ENCODE results near the gene PLEKHG4. TPM values are rescaled to one million over a fixed set of nuclear protein-coding genes. Genes with fewer than 3 reads are reported as not detected.

PLEKHG4 gene
- total RNA-seq, 1 donor from 2014 or later: 7.8 TPM

DNA sequence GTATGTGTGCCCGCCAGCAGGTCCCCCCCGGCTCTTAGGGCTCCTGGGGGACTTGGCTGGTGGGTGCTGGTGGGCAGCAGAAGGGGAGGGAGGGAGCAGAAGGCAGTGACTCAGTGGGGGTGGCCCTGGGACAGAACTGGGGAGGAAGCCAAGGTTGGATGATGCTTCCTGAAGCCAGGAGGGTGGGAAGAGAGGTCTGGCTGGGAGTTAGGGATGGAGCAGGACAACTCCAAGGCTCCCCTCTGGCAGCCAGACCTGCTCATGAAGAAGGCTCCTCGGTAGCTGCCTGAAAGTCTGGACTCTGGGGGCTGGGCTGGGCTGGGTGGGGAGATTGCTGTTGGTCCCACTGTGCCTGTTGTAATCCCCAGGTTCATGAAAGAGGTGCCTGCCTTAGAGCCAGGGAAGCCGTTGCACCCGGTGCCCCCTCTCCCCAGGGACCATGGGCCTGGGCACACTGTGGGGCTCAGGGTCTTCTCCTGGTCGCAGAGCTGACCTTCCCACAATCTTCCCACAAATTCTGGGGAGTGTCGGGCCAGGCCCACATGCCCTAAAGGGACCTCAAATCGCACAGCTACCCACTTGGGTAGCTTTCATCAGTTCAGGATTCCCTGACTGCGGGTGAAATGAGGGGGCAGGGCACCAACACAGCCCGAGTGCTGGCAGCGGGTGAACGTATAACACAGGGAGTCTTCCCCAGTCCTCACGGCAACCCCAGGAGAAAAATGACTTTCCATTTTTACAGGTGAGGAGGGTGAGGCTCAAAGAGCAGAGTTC, 1.1 kb upstream of the PLEKHG4 start:
- Mint-ChIP-seq H3K4me1 (peaks cover 3% of the 10 kb centered on the region), H3K27ac (no peak overlapping the region), H3K9me3 (no peaks in the 10 kb centered on the region), H3K27me3 (no peaks in the 10 kb centered on the region), H3K4me3 (peak overlapping the region; percentile 79), H3K36me3 (ENCODE audit: low read depth) (peaks cover 11% of the 10 kb centered on the region)
- intact Hi-C loops (cut with micrococcal nuclease): loop anchor here (2.0 to 5.0 kb wide), 3 partner anchors 33 to 51 kb away; partner anchors contain the start of genes KCTD19, LRRC36 and TMEM208
- ChIA-PET CTCF (interaction anchor here (0.6 to 1.5 kb wide), 4 partner anchors 18 to 188 kb away, joined by 4 to 6 read pairs (median 4); no protein-coding TSS in a partner anchor), POLR2A (interaction anchor here (0.7 to 1.6 kb wide), 5 partner anchors 34 to 351 kb away, joined by 3 to 5 read pairs (median 3); partner anchors contain the start of genes ATP6V0D1 and TMEM208)
- ATAC-seq (ENCODE audit: low read depth): no peak
- DNase-seq: no peak
- TF ChIP-seq, protein P1, sequence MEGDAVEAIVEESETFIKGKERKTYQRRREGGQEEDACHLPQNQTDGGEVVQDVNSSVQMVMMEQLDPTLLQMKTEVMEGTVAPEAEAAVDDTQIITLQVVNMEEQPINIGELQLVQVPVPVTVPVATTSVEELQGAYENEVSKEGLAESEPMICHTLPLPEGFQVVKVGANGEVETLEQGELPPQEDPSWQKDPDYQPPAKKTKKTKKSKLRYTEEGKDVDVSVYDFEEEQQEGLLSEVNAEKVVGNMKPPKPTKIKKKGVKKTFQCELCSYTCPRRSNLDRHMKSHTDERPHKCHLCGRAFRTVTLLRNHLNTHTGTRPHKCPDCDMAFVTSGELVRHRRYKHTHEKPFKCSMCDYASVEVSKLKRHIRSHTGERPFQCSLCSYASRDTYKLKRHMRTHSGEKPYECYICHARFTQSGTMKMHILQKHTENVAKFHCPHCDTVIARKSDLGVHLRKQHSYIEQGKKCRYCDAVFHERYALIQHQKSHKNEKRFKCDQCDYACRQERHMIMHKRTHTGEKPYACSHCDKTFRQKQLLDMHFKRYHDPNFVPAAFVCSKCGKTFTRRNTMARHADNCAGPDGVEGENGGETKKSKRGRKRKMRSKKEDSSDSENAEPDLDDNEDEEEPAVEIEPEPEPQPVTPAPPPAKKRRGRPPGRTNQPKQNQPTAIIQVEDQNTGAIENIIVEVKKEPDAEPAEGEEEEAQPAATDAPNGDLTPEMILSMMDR (IDR thresholded peaks at IDR 0.05): no peak

DNA sequence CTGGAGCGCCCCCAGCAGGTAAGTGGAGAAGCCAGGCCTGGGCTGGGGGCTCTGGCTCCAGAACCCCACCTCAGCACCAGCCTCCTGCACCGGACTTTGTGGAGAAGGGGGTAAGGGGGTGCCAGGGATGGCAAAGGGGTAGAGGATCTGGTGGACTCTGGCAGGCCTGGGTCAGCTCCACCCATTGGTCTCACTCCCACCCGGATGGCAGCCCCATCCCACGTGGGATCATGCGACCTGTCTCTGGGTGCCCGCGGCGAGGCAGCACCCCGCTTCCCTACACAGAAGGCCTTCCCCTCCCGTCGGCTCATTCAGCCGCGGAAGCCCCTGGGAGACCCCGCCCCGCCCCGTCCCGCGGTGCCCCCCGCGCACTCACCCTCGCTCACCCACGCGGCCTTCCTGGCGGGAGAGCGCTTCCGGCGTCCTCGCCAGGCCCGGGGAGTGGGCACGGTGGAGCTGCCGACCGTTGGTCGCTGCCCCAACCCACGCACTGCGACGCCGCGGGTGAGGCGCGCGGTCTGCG, 498 bp upstream of the PLEKHG4 start:
- Mint-ChIP-seq H3K4me3 (peak overlapping the region; percentile 79), H3K27me3 (no peaks in the 10 kb centered on the region), H3K4me1 (peaks cover 3% of the 10 kb centered on the region), H3K9me3 (no peaks in the 10 kb centered on the region), H3K27ac (no peak overlapping the region), H3K36me3 (ENCODE audit: low read depth) (peaks cover 11% of the 10 kb centered on the region)
- TF ChIP-seq, protein P1 (IDR thresholded peaks at IDR 0.05): no peak
- POLR2A ChIA-PET: interaction anchor here (0.7 to 1.6 kb wide), 5 partner anchors 35 to 352 kb away, joined by 3 to 5 read pairs (median 3); partner anchors contain the start of genes ATP6V0D1 and TMEM208
- CTCF ChIA-PET: interaction anchor here (1.0 to 1.5 kb wide), 3 partner anchors 18 to 187 kb away, joined by 4 to 6 read pairs (median 4); no protein-coding TSS in a partner anchor
- no peak for DNase-seq
- peak; percentile 36 for ATAC-seq (ENCODE audit: low read depth)
- intact Hi-C loops (cut with micrococcal nuclease): loop anchor here (1.0 to 5.0 kb wide), 5 partner anchors 34 to 186 kb away; partner anchors contain the start of genes KCTD19, LRRC36 and TMEM208

DNA sequence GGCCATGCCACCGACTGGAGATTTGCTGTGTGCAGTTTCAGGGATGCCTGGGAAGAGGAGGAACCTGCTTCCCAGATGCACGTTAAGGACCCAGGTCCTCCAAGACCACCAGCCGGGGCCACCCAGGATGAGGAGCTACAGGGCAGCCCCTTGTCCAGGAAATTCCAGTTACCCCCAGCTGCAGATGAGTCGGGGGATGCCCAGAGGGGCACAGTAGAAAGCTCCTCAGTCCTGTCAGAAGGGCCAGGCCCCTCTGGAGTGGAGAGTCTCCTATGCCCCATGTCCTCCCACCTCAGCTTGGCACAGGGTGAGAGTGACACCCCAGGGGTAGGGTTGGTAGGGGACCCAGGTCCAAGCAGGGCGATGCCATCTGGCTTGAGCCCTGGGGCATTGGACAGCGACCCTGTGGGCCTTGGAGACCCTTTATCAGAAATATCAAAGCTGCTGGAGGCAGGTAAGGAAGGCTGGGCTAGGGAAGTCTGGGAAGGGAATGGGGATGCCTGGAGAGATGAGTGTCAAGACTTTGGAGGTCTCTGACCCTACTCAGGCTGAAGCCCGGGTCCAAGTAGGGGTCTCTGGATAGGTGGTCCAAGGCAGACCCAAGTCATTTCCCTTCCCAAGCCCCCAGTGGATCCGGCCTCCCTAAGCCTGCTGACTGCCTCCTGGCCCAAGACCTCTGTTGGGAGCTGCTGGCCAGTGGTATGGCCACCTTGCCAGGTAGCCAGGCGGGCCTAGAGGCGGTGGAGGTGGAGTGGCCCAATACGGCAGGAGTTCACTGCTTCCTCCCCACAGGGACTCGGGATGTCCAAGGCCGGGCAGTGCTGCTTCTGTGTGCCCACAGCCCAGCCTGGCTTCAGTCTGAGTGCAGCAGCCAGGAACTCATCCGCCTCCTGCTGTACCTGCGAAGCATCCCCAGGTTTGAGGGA, 1.0 kb downstream of the PLEKHG4 start:
- H3K36me3 Mint-ChIP-seq (ENCODE audit: low read depth): peaks cover 10% of the 10 kb centered on the region
- ChIA-PET CTCF (no interaction called here), POLR2A (interaction anchor here (0.6 kb wide), 1 partner anchor 36 kb away, joined by 3 read pairs; no protein-coding TSS in a partner anchor)
- intact Hi-C loops (cut with micrococcal nuclease): no loop called here
- H3K27me3 Mint-ChIP-seq: no peaks in the 10 kb centered on the region
- ATAC-seq (ENCODE audit: low read depth) (no peak), DNase-seq (no peak)
- H3K4me1 Mint-ChIP-seq: peaks cover 3% of the 10 kb centered on the region
- no peaks in the 10 kb centered on the region for H3K9me3 Mint-ChIP-seq
- TF ChIP-seq, protein P1 (IDR thresholded peaks at IDR 0.05): no peak
- H3K4me3 Mint-ChIP-seq: peak overlapping the region; percentile 35
- no peak overlapping the region for H3K27ac Mint-ChIP-seq

DNA sequence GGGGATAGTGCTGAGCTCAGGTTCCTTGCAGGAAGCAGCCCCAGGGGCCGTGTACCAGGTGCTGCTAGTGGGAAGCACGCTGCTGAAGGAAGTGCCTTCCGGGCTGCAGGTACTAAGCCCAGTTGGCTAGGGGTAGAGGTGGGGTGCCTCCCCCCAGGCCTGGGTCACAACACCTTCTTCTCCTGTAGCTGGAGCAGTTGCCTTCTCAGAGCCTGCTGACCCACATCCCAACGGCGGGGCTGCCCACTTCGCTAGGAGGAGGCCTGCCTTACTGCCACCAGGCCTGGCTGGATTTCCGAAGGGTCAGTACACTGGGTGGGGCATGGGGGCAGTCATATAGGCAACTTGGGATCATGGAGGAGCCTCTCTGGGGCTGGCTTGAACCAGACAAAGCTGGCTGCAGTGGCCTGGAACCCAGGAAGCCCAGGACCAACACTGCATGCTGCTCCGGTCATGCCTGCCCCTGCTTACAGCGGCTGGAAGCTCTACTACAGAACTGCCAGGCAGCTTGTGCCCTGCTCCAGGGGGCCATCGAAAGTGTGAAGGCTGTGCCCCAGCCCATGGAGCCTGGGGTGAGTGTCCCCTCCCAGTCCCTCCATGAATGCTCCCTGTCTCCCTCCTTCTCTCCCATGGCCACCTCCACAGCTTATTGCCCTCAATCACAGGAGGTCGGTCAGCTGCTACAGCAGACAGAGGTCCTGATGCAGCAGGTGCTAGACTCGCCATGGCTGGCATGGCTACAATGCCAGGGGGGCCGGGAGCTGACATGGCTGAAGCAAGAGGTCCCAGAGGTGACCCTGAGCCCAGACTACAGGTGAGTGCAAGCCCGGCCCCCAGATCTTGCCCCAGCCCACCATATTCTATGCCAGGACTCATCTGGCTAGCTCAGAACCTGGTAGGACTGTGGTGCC, 2.5 kb downstream of the PLEKHG4 start:
- no peak for DNase-seq
- H3K27me3 Mint-ChIP-seq: no peaks in the 10 kb centered on the region
- TF ChIP-seq, protein P1 (IDR thresholded peaks at IDR 0.05): no peak
- peaks cover 4% of the 10 kb centered on the region for H3K36me3 Mint-ChIP-seq (ENCODE audit: low read depth)
- POLR2A ChIA-PET: interaction anchor here (0.7 kb wide), 1 partner anchor 325 kb away, joined by 5 read pairs; no protein-coding TSS in a partner anchor
- H3K4me3 Mint-ChIP-seq: no peak overlapping the region
- no peaks in the 10 kb centered on the region for H3K9me3 Mint-ChIP-seq
- no peak overlapping the region for H3K27ac Mint-ChIP-seq
- no peak for ATAC-seq (ENCODE audit: low read depth)
- intact Hi-C loops (cut with micrococcal nuclease): no loop called here
- peaks cover 3% of the 10 kb centered on the region for H3K4me1 Mint-ChIP-seq
- CTCF ChIA-PET: no interaction called here

Data from activated B cell treated with CpG ODN at 0.5 μM for 24 hours (primary cell).